Head of caudate nucleus (tissue), 42 donors: ENCODE data around the gene KLHL18.
"Not testable (repeated sequence)": the region's sequence is repeated elsewhere in the genome, so short reads cannot be mapped to it uniquely, and the experiment has no call there.

Experiments used
- DNase-seq, 42 donors: peaks; one replicate each; pipeline versions ENCODE4 v3.0.0 to v3.0.0-alpha.2; 2020 to 2021; ENCODE audit warnings: mixed read lengths in 7 of 42
- intact Hi-C: fragments of 100-400 bp; cut with DNase I; formaldehyde crosslinking; loops from one replicate; pipeline ENCODE4 v1.15.0; 2022

The KLHL18 gene

DNA sequence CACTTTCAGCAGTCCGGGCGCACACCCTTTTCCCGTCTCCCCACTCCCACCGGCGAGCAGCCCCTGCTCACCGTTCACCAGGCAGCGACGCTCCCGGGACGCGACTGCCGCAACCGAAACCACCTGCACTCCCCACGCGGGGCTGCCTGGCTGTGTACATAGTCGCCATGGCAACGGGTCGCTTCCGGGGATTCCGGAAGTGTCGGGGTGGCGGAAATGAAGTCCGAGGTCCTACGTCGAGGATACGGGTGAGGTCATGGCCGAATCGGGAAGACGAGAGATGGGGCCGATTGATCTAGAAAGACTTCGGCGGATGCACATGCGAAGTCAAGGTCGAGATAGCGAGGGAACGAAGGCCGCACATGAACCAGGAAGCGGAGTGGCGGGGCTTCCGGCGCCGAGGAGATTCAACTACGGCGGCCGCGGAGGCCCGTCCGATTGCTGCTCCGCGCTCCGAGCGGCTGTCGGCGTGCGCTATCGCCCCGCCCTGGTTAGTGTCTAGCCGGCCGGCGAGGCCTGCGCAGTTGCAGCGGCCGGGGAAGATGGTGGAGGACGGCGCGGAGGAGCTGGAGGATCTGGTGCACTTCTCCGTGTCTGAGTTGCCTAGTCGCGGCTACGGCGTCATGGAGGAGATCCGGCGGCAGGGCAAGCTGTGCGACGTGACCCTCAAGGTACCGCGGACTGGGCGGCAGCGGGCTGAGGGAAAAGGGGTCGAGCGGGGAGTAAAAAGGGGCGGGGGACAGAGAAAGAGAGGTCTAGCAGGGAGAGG is at the start of gene KLHL18, which contains the start of gene KIF9:
Gene KLHL18 (plus strand): TSS at position 521 of the 769 bp plus-strand sequence. CDS start 22 bp downstream, at position 543.
Gene KIF9 (minus strand): TSS at position 376 of the 769 bp plus-strand sequence. CDS start 5,425 bp downstream, outside the sequence.
- intact Hi-C loops, result loop anchor here (5.0 to 10.0 kb wide), 2 partner anchors 102 to 120 kb away; partner anchors contain the start of genes PTPN23 and SETD2
- DNase-seq, result peak; percentile 89 to 98 (median 95)

DNA sequence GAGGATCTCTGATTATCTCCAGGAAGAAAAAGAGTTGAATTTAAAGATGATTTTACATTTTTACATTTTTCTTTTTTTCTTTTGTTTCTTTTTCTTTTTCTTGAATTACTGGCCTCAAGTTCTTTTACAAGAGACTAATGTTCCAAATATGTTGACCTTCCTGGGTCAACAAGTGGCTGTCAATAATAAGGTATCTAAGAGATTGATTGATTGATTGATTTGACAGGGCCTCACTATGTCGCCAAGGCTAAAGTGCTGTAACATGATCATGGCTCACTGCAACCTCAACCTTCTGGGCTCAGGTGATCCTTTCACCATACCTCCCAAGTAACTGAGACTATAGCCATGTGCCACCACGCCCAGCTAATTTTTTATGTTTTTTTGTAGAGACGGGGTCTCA is 44.7 kb upstream of the KLHL18 start:
- intact Hi-C loops, result no loop called here

DNA sequence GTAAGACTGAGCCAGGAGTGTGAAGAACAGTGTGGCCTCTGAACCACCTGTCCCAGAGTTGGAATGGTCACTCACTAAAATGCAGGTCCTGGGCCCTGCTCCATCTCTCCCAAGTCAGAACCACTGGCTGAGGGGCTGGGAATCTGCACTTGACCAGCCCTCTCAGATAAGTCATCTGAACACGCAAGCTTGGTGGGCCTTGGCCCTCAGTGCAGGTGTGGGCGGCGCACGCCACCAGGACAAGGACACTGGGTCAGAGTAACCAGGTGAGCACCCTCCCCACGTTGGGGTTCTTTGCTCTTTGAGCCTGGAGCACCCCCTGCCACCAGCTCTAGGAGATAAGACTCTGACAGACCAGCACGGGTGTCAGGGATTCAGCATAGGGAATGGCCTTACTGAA is 42.8 kb upstream of the KLHL18 start:
- intact Hi-C loops, result no loop called here
- no peak for DNase-seq

More for the DNA sequence above, 44.7 kb upstream of the KLHL18 start:
- no peak for DNase-seq

DNA sequence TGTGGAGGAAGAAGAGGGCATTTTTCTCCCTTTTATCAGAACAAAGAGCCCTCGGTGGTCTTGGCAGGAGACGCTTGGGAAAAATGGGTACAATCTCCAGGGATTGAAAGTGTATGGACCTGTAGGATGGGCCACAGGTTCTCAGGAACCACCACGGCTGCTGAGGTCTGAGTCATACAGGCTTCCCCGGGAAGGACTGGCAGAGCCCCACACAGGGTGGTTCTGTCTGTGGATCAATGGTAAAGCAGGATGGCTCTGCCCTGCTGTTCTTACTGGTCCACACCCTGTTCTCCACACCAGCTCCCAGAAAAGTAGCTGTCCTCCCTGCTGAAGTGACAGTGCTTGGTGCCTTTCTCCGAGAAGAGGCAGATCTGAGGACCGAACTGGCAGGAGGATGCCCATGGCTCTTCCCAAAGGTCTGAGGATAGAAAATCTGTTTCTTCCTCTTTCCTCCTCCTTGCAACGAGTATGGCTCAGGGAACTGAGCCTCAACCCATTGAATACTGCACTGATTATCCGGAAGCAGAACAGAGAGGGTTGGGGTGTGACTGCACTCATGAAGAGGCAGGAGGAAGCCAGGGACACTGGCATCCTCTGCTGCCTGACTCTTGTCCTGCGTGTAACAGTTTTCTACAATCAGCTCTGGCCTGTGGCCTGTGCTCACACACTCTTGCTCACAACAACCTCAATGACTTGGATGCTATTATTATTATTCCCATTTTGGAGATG is 39.2 kb upstream of the KLHL18 start:
- DNase-seq, result no peak
- intact Hi-C loops, result no loop called here

DNA sequence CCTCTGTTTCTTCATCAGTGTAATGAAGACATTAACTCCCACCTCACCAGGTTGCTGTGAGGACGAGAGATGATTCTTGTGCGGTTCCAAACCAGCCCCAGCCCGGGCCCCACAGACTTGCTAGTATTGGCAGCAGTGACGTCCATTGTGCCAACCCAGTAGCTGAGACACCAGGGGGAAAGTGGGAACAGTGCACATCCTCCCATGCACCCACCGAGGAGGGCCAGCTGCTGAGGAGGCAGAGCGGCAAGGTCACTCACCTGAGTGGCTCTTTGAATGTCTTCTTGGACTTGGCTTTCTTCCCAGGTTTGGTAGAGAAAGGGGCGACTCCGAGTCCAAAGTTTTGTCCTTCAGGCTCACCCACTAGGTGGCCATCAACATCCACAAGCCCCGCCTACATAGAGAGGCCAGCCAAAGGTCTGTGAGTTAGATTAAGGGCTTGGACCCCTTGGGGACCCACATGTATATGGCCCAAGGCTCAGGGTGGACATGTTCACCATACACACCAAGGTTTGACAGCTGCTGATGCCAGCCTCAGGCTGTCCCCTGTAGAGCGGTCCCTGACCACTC is 38.1 kb upstream of the KLHL18 start:
- no peak for DNase-seq
- intact Hi-C loops, result no loop called here

DNA sequence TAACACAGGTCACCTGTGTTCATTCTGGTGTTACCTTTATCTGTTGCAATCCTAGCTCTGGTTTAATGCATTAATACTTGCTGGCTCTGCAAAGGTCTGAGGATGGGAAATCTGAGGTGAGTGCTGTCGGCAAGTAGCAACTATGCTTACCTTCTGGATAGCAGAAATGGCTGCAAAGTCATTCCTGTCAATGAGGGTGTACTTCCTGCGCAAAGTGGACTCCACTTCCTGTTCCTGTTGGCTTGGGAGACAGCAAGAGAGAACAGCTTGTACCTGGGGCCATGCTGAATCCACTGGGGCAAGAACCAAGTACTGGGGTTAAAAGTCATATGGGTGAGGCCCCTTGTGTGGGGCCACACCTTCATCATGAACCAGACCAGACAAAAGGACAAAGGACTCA is 37.5 kb upstream of the KLHL18 start:
- no peak for DNase-seq

DNA sequence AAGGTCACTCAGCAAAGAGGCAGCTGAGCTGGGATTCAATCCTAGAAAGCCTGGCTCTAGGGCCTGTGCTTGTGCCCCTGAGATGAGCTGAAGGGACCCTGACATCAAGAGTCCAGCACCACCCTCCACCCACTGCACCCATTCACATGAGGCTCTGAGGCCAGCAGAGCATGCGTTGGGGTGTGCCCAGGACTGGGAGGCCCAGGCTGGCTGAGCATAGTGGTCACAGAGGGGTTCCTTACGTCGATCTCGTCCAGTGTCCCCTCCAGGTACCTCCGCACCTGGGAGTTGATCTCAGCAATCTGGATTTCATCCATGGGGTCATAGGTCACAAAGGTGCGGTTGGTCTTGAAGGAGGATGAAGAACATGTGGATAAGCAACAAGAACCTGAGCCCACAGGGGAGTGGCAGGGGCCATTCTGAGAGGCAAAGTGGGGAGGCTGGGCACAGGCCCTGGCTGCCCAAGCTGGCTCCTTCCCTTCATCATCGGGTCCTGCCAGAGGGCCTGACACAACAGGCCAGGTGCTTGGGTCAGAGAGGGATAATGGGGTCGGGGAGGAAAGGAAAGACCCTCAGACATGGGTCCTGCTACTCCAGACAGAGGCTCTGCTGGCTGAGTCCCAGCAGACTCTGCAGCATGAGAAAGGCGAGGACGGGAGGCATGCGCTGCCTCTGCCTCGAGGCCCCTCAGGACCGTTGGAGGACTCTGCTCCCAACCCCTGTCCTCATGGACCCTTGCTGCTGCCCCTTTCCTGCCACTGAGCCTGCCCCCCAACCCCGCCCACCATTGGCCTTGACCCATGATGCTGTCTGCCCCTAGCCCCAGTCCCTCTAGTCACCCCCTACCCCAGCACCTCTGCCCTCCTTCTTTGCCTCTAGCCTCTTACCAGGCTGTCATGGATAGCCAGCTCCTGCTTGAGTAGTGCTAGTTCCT is 35.3 kb upstream of the KLHL18 start:
- no peak for DNase-seq
- intact Hi-C loops, result no loop called here

More for the DNA sequence above, 37.5 kb upstream of the KLHL18 start:
- intact Hi-C loops, result no loop called here

DNA sequence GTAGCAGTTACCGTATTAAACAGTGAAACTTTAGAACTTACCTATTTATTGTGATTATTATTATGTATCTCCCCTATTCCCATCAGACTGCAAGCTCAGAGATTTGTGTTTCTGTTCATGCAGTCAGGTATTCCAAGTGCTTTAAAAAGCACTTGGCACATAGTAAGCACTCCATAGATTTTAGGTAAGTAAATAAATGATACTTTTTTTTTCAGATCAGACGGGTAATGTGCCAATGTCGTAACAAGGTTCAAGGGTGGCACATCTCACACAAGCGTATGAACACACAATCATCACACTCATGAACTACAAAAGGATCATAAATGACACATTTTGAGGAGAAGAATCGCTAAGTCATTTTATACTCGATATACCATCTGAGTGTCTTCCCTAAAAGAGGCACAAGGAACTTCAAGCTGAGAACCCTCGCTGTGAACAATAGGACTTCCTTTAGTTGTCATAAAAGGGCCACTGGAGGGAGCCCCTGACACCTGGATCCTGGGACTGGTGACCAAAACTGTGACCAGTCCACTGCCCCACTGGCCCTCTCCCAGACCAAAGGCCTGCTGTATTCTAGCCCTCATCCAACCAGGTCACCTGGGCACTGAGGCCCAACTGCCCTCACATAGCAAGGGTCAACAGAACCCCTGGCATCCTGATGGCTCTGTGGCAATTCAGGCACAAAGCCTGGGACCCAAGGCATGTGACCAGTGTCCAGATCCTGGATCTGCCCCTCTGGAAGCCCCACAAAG is 32.3 kb upstream of the KLHL18 start:
- intact Hi-C loops, result no loop called here
- peak in 31 of 42 donors; percentile 7 to 72 (median 34) for DNase-seq

DNA sequence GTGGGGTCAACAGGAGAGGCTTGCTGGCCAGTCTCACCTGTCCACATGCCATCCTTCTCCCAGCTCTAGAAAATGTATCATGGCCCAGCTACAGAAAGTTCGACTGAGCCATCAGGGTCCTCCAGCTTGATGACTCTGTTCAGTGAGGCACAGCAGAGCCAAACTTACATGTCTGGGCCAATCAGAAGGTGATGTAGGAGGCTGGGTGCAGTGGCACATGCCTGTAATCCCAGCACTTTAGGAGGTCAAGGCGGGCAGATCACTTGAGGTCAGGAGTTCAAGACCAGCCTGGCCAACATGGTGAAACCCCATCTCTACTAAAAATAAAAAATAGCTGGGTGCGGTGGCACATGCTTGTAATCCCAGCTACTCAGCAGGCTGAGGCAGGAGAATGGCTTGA is 31.7 kb upstream of the KLHL18 start:
- intact Hi-C loops, DNase-seq: not testable (repeated sequence)

DNA sequence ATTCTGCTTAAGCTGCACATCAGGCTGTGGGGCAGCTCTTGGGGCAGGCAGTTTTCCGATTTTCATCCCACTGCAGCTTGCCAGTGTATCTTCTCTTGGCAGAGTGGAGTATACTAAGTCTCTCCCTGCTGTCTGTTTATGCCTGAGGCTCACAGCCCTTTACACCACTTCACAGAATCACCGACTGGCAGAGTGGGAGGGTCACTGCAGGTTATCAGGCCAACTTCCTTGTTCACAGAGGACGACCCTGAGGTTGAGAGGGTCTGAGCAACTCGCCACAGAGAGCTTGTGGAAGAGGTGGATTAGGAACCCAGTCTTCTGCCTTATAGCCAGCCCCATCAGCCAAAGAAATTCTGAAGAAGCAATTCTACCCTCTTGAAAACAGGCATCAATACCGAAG is 31.1 kb upstream of the KLHL18 start:
- intact Hi-C loops, result no loop called here
- DNase-seq, result no peak

DNA sequence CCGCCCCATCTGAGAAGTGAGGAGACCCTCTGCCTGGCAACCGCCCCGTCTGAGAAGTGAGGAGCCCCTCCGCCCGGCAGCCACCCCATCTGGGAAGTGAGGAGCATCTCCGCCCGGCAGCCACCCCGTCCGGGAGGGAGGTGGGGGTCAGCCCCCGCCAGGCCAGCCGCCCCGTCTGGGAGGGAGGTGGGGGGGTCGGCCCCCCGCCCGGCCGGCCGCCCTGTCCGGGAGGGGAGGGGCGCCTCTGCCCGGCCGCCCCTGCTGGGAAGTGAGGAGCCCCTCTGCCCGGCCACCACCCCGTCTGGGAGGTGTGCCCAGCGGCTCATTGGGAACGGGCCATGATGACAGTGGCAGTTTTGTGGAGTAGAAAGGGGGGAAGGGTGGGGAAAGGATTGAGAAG is 26.4 kb upstream of the KLHL18 start:
- intact Hi-C loops, DNase-seq: not testable (repeated sequence)

DNA sequence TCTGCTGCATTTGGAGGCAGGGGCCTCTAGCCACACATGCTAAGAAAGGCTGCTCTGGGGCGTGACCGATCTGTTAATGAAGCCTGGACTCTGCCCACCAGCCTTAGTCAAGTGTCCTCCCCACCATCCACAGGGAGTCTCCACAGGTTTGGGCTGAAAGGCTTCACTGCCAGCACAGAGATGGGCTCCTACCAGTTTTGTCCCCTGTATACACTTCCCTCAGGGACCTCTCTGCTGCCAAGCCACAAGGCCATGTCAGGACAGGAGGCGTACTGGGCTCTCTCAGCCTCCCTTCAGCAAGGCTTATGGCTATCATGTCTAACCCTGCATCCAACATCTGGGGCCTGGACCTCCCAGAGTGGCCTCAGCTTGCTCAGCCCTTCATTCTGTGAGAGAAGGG is 23.6 kb upstream of the KLHL18 start:
- intact Hi-C loops, result no loop called here
- DNase-seq, result no peak

DNA sequence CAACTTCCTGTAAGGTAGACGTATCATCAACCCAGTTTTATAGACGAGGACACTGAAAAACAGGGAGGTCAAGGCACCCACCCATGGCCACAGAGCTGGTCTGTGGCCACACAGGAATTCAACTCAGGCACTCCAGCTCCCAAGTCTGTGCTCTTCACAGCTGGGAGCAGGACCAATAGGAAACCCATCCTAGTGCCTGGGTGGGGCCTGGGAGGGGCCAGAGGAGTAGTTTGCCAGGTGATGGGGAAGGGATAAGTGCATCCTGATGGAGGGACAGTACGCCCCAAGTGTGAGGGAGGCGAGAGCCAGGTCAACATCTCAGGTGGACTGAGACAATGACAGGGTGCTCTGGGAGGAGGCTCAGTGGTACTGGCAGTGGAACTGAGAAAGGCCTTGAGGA is 22.1 kb upstream of the KLHL18 start:
- intact Hi-C loops, result no loop called here
- no peak for DNase-seq

DNA sequence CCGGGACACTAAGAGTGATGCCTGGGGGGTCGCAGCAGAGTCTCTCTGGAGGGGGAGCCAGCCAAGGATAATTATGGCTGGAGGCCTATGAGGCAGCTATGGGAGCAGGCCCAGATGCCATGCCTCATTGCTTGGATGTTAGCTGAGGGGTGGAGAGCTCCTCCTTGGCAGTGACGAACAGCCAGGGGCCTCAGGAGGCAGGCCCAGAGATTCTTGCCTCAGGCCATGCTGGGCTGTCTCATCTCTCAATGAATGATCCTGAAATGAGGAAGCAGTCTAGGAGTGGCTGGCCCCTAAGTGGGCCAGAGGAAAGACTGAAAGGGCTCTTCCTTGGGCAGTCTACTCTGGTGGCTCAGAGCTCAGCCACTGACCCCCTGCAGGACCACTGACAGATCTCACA is 21.4 kb upstream of the KLHL18 start:
- intact Hi-C loops, result no loop called here

DNA sequence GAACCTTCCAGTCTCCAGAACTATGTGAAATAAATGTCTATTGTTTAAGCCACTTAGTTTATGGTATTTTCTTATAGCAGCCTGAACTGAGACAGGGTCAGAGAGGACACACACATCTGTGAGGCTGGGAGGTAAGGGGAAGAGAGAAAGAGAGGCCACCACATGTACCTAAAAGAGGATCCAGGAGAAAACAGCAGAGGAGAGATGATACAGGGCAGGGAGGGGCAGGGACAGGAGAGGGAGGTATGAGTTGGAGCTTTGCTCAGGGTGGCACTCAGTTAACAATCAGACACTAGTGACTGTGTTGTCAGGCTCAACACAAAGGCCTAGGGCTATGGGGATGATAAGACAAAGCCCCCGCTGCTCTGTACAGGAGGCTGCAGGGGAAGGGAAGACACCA is 17.7 kb upstream of the KLHL18 start:
- intact Hi-C loops, result no loop called here
- no peak for DNase-seq

More for the DNA sequence above, 21.4 kb upstream of the KLHL18 start:
- no peak for DNase-seq

DNA sequence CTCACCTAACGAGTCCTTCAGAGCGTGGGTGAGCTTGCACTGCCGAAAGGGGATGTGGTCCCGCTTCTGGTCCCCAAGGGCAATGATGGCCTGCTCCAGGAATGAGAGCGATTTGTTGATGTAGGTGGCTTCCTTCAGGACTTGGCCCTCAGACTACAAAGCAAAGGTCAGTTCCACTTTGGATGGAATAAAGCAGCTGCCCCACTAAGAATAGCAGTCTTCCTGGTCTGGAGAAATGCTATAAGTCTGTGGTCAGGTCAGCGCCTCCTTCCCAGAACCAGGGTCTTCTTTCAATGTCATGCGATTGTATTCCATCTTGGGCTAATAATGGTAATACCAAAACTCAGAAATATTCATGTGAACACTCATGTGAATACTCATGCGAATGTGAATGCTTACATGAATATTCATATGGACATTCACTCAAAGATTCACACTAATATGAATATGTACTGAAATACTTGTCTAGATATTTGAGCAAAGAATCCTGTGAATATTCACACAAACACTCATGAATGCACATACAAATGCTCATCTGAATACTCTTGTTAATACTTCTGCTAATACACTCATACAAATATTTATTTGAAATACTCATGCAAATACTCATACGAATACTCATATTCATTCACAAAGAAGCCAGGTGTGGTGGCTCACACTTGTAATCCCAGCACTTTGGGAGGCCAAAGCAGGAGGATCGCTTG is 16.9 kb upstream of the KLHL18 start:
- intact Hi-C loops, result no loop called here

DNA sequence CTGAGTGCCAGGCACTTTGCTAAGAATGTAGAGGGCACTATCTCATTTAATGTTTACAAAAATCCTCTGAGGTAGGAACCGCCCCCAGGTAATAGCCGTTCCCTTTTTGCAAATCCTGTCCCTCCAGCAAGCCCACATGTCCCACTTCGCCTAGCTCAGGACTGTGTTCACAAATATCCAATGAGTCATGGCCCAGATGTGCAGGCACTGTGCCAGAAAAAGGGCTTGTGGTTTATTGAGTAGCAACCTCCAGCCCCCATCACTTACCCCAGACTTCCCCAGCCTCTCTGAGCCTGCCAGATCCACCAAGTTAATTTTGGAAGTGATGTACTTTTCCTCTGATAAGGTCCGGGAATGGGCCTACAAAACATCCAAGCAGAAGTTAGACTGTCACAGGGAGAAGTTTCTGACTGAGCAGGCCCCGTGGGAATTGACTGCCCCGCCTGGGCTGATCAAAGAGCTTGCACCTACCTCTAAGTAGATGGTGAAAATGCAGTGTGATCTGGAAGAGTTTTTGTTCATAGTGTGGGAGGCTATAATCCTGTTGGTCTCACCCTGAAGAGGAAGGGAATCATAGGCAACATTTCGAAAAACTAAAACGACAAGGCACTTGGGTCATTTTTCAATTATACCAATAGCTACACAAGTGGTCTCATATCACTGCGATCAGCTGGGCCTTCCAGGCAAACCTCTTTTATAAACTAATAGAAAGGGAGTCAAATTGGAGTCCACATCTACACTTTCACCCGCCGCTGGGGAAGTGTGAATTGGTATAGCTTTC is 15.8 kb upstream of the KLHL18 start:
- intact Hi-C loops, result no loop called here
- peak in 41 of 42 donors; percentile 16 to 87 (median 66) for DNase-seq

More for the DNA sequence above, 16.9 kb upstream of the KLHL18 start:
- no peak for DNase-seq
